Smooth muscle cell (in vitro differentiated cells): ENCODE measurements around the gene GADL1. TPM values are rescaled to one million over a fixed set of nuclear protein-coding genes. Genes with fewer than 3 reads are reported as not detected.

ENCODE experiments used
- DNase-seq: peaks from one replicate; lab custom pipeline; 2025; ENCODE audit not compliant: unreplicated experiment; lab: John Stamatoyannopoulos, UW
- H2AFZ ChIP-seq: fragments of 200-600 bp; sonication (generic); 2 replicates; pipeline ENCODE4 v1.6.0; 2016; ENCODE audit warnings: antibody characterized with exemption, low read depth, mild to moderate bottlenecking
- H3F3A ChIP-seq: fragments of 200-600 bp; sonication (generic); 2 replicates; pipeline ENCODE4 v1.6.0; 2017; ENCODE audit warnings: antibody characterized with exemption, low read depth
- H3K27ac ChIP-seq: fragments of 200-600 bp; sonication (generic); 2 replicates; pipeline ENCODE4 v1.5.1; 2016; ENCODE audit warnings: low read depth, mild to moderate bottlenecking
- H3K27me3 ChIP-seq: fragments of 200-600 bp; sonication (generic); 2 replicates; pipeline ENCODE4 v1.6.1; 2016; ENCODE audit warnings: low read depth, mild to moderate bottlenecking
- H3K36me3 ChIP-seq: fragments of 200-600 bp; sonication (generic); 2 replicates; pipeline ENCODE4 v1.5.1; 2016; ENCODE audit warnings: low read depth
- H3K4me1 ChIP-seq: fragments of 200-600 bp; sonication (generic); 2 replicates; pipeline ENCODE4 v1.5.1; 2016; ENCODE audit warnings: low read depth
- H3K4me2 ChIP-seq: fragments of 200-600 bp; sonication (generic); 2 replicates; pipeline ENCODE4 v1.6.0; 2016; ENCODE audit warnings: mild to moderate bottlenecking
- H3K4me3 ChIP-seq: fragments of 200-600 bp; sonication (generic); 2 replicates; pipeline ENCODE4 v1.5.1; 2016; ENCODE audit warnings: mild to moderate bottlenecking
- H3K79me2 ChIP-seq: fragments of 200-600 bp; sonication (generic); 2 replicates; pipeline ENCODE4 v1.6.0; 2016; ENCODE audit warnings: low read depth, mild to moderate bottlenecking
- H3K9ac ChIP-seq: fragments of 200-600 bp; sonication (generic); 2 replicates; pipeline ENCODE4 v1.6.0; 2016; ENCODE audit warnings: low read depth
- H3K9me3 ChIP-seq: fragments of 200-600 bp; sonication (generic); replicated peaks from 2 replicates; pipeline ENCODE4 v1.5.1; 2016; ENCODE audit warnings: low read depth
- H4K20me1 ChIP-seq: fragments of 200-600 bp; sonication (generic); 2 replicates; pipeline ENCODE4 v1.6.0; 2016; ENCODE audit warnings: low read depth
- CTCF ChIP-seq: fragments of 200-600 bp; sonication (generic); IDR thresholded peaks from 2 replicates; pipeline ENCODE4 v1.5.1; 2017; ENCODE audit warnings: borderline replicate concordance, mild to moderate bottlenecking, antibody characterized with exemption; ENCODE audit not compliant: insufficient read depth, poor library complexity, severe bottlenecking
- WGBS: methylation state at CpG from one replicate; pipeline ENCODE4 v1.1.7; 2016; ENCODE audit warnings: low lambda C conversion rate; 5-methylcytosine and 5-hydroxymethylcytosine counted together
- polyA plus RNA-seq: library from polyadenylated mRNA; unstranded; fragments of >200 nt; fragmentation: Nextera tagmentation; extraction: Ambion mirVana; gene quantifications from 2 replicates; pipeline ENCODE4 v1.2.1, GENCODE V29; 2016
- total RNA-seq: library from RNA; depleted of rRNA; stranded (reverse); fragments of >200 nt; gene quantifications from 2 replicates; pipeline ENCODE4 v1.2.3, GENCODE V29; 2014

GADL1 gene
- total and polyA plus RNA-seq, 2 experiments from 2014 or later, result not detected

- Histone ChIP-seq H3K4me2 (no peak overlapping the region), H4K20me1 (no peaks in the 10 kb centered on the region), H3K4me3 (no peak overlapping the region), H3K27ac (no peak overlapping the region), H3F3A (no peaks in the 10 kb centered on the region), H3K9me3 (no peaks in the 10 kb centered on the region), H3K27me3 (peaks cover 47% of the 10 kb centered on the region), H3K4me1 (peaks cover 6% of the 10 kb centered on the region), H3K79me2 (no peaks in the 10 kb centered on the region), H2AFZ (no peak overlapping the region), H3K9ac (no peak overlapping the region), H3K36me3 (no peaks in the 10 kb centered on the region)
- WGBS, result 71% methylated on average over 1 of the region's 1 CpG
- DNase-seq, result no peak
- no peak for TF ChIP-seq CTCF
Measured at GRCh38 chr3:30890907-30891306, 3.6 kb downstream of the GADL1 start.

GRCh38 chr3:30886888-30887287, 7.6 kb downstream of the GADL1 start:
- no peak for DNase-seq
- no peak overlapping the region for H3K27ac ChIP-seq
- no peak for TF ChIP-seq CTCF
- no peaks in the 10 kb centered on the region for H3K79me2 ChIP-seq
- H2AFZ ChIP-seq, result no peak overlapping the region
- no peaks in the 10 kb centered on the region for H3K36me3 ChIP-seq
- no peaks in the 10 kb centered on the region for H3K9me3 ChIP-seq
- no peaks in the 10 kb centered on the region for H3K4me1 ChIP-seq
- no peaks in the 10 kb centered on the region for H4K20me1 ChIP-seq
- H3K4me2 ChIP-seq, result no peak overlapping the region
- WGBS, result 93% methylated on average over 2 of the region's 2 CpGs
- H3K9ac ChIP-seq, result no peak overlapping the region
- H3K4me3 ChIP-seq, result no peak overlapping the region
- H3F3A ChIP-seq, result no peaks in the 10 kb centered on the region
- H3K27me3 ChIP-seq, result peaks cover 7% of the 10 kb centered on the region

- Histone ChIP-seq H4K20me1 (no peaks in the 10 kb centered on the region), H3K9me3 (no peaks in the 10 kb centered on the region), H2AFZ (no peak overlapping the region), H3K27ac (no peak overlapping the region), H3K4me2 (no peak overlapping the region), H3F3A (no peaks in the 10 kb centered on the region), H3K27me3 (no peaks in the 10 kb centered on the region), H3K79me2 (no peaks in the 10 kb centered on the region), H3K9ac (no peak overlapping the region), H3K36me3 (no peaks in the 10 kb centered on the region), H3K4me1 (no peaks in the 10 kb centered on the region), H3K4me3 (no peak overlapping the region)
- 64% methylated on average over 1 of the region's 1 CpG for WGBS
- no peak for TF ChIP-seq CTCF
- no peak for DNase-seq
Measured at GRCh38 chr3:30878862-30879261, 15.6 kb downstream of the GADL1 start.

GRCh38 chr3:30875505-30875904, 19.0 kb downstream of the GADL1 start:
- H3K36me3 ChIP-seq, result no peaks in the 10 kb centered on the region
- no peak for DNase-seq
- no peak for TF ChIP-seq CTCF
- H3K27me3 ChIP-seq, result no peaks in the 10 kb centered on the region
- H3K9me3 ChIP-seq, result no peaks in the 10 kb centered on the region
- no peak overlapping the region for H3K4me3 ChIP-seq
- 92% methylated on average over 5 of the region's 5 CpGs for WGBS
- no peak overlapping the region for H3K27ac ChIP-seq
- H4K20me1 ChIP-seq, result no peaks in the 10 kb centered on the region
- no peaks in the 10 kb centered on the region for H3K4me1 ChIP-seq
- no peaks in the 10 kb centered on the region for H3K79me2 ChIP-seq
- H3K4me2 ChIP-seq, result no peak overlapping the region
- no peak overlapping the region for H2AFZ ChIP-seq
- H3F3A ChIP-seq, result no peaks in the 10 kb centered on the region
- H3K9ac ChIP-seq, result no peak overlapping the region
